ENCODE measurements around the gene NUP160. TPM values are rescaled to one million over a fixed set of nuclear protein-coding genes. Genes with fewer than 3 reads are reported as not detected.
"Not testable (repeated sequence)": the region's sequence is repeated elsewhere in the genome, so short reads cannot be mapped to it uniquely, and the experiment has no call there.

Gene NUP160
- total RNA-seq, 4 donors from 2014 or later: 21.8 to 40.2 (median 30.7) TPM

- DNase-seq (ENCODE audit: low spot score): no peak
- no peak for ATAC-seq (ENCODE audit: low FRiP score)
- TF ChIP-seq CTCF (IDR thresholded peaks at IDR 0.05): no peak
Observed at GRCh38 chr11:47887910-47888569, 39.9 kb upstream of the NUP160 start.

GRCh38 chr11:47886096-47886495 is 37.9 kb upstream of the NUP160 start:
- no peak for TF ChIP-seq CTCF (IDR thresholded peaks at IDR 0.05)
- DNase-seq (ENCODE audit: low spot score): no peak
- peak; percentile 82 for ATAC-seq (ENCODE audit: low FRiP score)

GRCh38 chr11:47882437-47882836 is 34.3 kb upstream of the NUP160 start:
- not testable (repeated sequence) for ATAC-seq (ENCODE audit: low FRiP score); DNase-seq (ENCODE audit: low spot score)

GRCh38 chr11:47881145-47881544 is 33.0 kb upstream of the NUP160 start:
- DNase-seq (ENCODE audit: low spot score) (no peak), ATAC-seq (ENCODE audit: low FRiP score) (no peak)
- no peak for TF ChIP-seq CTCF (IDR thresholded peaks at IDR 0.05)

GRCh38 chr11:47879259-47880158 is 31.4 kb upstream of the NUP160 start:
- no peak for ATAC-seq (ENCODE audit: low FRiP score)
- TF ChIP-seq CTCF (IDR thresholded peaks at IDR 0.05): no peak
- DNase-seq (ENCODE audit: low spot score): no peak

- not testable (repeated sequence) for DNase-seq (ENCODE audit: low spot score); ATAC-seq (ENCODE audit: low FRiP score)
Observed at GRCh38 chr11:47875858-47876257, 27.7 kb upstream of the NUP160 start.

- no peak for TF ChIP-seq CTCF (IDR thresholded peaks at IDR 0.05)
- no peak for DNase-seq (ENCODE audit: low spot score)
- ATAC-seq (ENCODE audit: low FRiP score): no peak
Observed at GRCh38 chr11:47870404-47870803, 22.3 kb upstream of the NUP160 start.

Data from omental fat pad (tissue), 4 donors.